K562 (cell line): Measurements from ENCODE around the gene TIMM8A. TPM values are rescaled to one million over a fixed set of nuclear protein-coding genes. Genes with fewer than 3 reads are reported as not detected.

Experiments
- CEBPB ChIP-seq: fragments of 450-650 bp; IDR thresholded peaks from 2 replicates; pipeline ENCODE4 v1.6.1; 2016; ENCODE audit warnings: missing genetic modification characterization, missing compliant biosample characterization
- LCOR ChIP-seq: sonication (generic); formaldehyde crosslinking; IDR thresholded peaks from 2 replicates; pipeline ENCODE4 v1.8.0; 2022; ENCODE audit warnings: mild to moderate bottlenecking, missing genetic modification reagents
- NR3C1 ChIP-seq: sonication (generic); formaldehyde crosslinking; IDR thresholded peaks from 2 replicates; pipeline ENCODE4 v1.8.1; 2022; ENCODE audit warnings: missing genetic modification reagents
- PKNOX1 ChIP-seq: fragments of 450-650 bp; IDR thresholded peaks from 2 replicates; pipeline ENCODE4 v1.6.1; 2016
- SIX5 ChIP-seq, 2 experiments: IDR thresholded peaks; 2 replicates each; pipeline ENCODE4 v1.6.1; 2011; ENCODE audit warnings: low read length in 2 of 2, borderline replicate concordance in 1 of 2, low read depth in 1 of 2, mild to moderate bottlenecking in 1 of 2, moderate library complexity in 1 of 2; ENCODE audit not compliant: insufficient read depth in 1 of 2
- ZNF239 ChIP-seq: fragments of 250-450 bp; sonication (Bioruptor Pico); IDR thresholded peaks from 2 replicates; pipeline ENCODE4 v1.4.0; 2020; ENCODE audit warnings: mild to moderate bottlenecking
- ZNF77 ChIP-seq: fragments of 250-450 bp; sonication (Bioruptor Pico); IDR thresholded peaks from 2 replicates; pipeline ENCODE4 v1.5.0; 2020
- polyA plus RNA-seq, 8 experiments: library from polyadenylated mRNA; depleted of rRNA in 4 of 8; stranded (reverse) in 5 of 8; unstranded in 3 of 8; fragments of >200 nt; fragmentation: Nextera tagmentation in 2 of 8; fragmentation: Illumina TruSeq in 1 of 8; extraction: Ambion mirVana in 2 of 8; extraction: Trizol in 1 of 8; gene quantifications; 2 replicates each; pipeline versions ENCODE4 v1.2.1 to v1.2.3, GENCODE V29; 2011 to 2014; ENCODE audit warnings: inconsistent platforms in 1 of 8, missing spikeins in 1 of 8
- total RNA-seq, 7 experiments: library from RNA; depleted of rRNA in 6 of 7; stranded (reverse); fragments of >200 nt in 6 of 7; fragmentation: Illumina TruSeq in 2 of 7; extraction: Trizol in 2 of 7; gene quantifications; 2 replicates each; pipeline versions ENCODE4 v1.2.1 to v1.2.3, GENCODE V29; 2011 to 2021; ENCODE audit warnings: low replicate concordance in 1 of 7
- TF ChIP-seq, protein P1 (sequence below): sonication (generic); formaldehyde crosslinking; IDR thresholded peaks from 2 replicates; pipeline ENCODE4 v1.9.0; 2022; ENCODE audit warnings: mild to moderate bottlenecking, missing genetic modification reagents
- TF ChIP-seq, protein P2 (sequence below), 2 experiments: fragments of 450-650 bp in 1 of 2; IDR thresholded peaks; 2 replicates each; pipeline ENCODE4 v1.6.1; 2011 to 2017; ENCODE audit warnings: low read depth in 2 of 2, antibody characterized with exemption in 1 of 2, borderline replicate concordance in 1 of 2, low read length in 1 of 2, mild to moderate bottlenecking in 1 of 2, mixed read lengths in 1 of 2; ENCODE audit not compliant: control insufficient read depth in 1 of 2
- TF ChIP-seq, protein P3 (sequence below): IDR thresholded peaks from 2 replicates; pipeline ENCODE4 v1.6.1; 2016; ENCODE audit warnings: missing genetic modification characterization, missing compliant biosample characterization
- TF ChIP-seq, protein P4 (sequence below): fragments of 450-650 bp; formaldehyde crosslinking; IDR thresholded peaks from 2 replicates; pipeline ENCODE4 v1.4.0; 2020; ENCODE audit warnings: mild to moderate bottlenecking, mixed read lengths
- TF ChIP-seq, protein P5 (sequence below): fragments of 250-450 bp; sonication (Bioruptor Pico); IDR thresholded peaks from 2 replicates; pipeline ENCODE4 v1.4.0; 2020; ENCODE audit warnings: mild to moderate bottlenecking, moderate library complexity, borderline replicate concordance

The TIMM8A gene
- total and polyA plus RNA-seq, 9 of the 15 experiments (the other 6 are each of a cell fraction or from before 2014, with no cell fraction given) = 10.9 to 132 (median 41.1) TPM

- no peak for TF ChIP-seq NR3C1 (CRISPR knock-in tag)
- TF ChIP-seq ZNF77 (CRISPR knock-in tag) = no peak
- no peak for TF ChIP-seq CEBPB
- TF ChIP-seq, protein P1, sequence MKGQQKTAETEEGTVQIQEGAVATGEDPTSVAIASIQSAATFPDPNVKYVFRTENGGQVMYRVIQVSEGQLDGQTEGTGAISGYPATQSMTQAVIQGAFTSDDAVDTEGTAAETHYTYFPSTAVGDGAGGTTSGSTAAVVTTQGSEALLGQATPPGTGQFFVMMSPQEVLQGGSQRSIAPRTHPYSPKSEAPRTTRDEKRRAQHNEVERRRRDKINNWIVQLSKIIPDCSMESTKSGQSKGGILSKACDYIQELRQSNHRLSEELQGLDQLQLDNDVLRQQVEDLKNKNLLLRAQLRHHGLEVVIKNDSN (CRISPR knock-in tag) = peak; percentile 89
- TF ChIP-seq, protein P2, sequence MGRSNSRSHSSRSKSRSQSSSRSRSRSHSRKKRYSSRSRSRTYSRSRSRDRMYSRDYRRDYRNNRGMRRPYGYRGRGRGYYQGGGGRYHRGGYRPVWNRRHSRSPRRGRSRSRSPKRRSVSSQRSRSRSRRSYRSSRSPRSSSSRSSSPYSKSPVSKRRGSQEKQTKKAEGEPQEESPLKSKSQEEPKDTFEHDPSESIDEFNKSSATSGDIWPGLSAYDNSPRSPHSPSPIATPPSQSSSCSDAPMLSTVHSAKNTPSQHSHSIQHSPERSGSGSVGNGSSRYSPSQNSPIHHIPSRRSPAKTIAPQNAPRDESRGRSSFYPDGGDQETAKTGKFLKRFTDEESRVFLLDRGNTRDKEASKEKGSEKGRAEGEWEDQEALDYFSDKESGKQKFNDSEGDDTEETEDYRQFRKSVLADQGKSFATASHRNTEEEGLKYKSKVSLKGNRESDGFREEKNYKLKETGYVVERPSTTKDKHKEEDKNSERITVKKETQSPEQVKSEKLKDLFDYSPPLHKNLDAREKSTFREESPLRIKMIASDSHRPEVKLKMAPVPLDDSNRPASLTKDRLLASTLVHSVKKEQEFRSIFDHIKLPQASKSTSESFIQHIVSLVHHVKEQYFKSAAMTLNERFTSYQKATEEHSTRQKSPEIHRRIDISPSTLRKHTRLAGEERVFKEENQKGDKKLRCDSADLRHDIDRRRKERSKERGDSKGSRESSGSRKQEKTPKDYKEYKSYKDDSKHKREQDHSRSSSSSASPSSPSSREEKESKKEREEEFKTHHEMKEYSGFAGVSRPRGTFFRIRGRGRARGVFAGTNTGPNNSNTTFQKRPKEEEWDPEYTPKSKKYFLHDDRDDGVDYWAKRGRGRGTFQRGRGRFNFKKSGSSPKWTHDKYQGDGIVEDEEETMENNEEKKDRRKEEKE (IDR thresholded peaks at IDR 0.05; ENCODE audit: borderline replicate concordance in 1 of 2, control insufficient read depth in 1 of 2, low read depth in 2 of 2, low read length in 1 of 2) = no peak
- no peak for TF ChIP-seq PKNOX1
- TF ChIP-seq, protein P3, sequence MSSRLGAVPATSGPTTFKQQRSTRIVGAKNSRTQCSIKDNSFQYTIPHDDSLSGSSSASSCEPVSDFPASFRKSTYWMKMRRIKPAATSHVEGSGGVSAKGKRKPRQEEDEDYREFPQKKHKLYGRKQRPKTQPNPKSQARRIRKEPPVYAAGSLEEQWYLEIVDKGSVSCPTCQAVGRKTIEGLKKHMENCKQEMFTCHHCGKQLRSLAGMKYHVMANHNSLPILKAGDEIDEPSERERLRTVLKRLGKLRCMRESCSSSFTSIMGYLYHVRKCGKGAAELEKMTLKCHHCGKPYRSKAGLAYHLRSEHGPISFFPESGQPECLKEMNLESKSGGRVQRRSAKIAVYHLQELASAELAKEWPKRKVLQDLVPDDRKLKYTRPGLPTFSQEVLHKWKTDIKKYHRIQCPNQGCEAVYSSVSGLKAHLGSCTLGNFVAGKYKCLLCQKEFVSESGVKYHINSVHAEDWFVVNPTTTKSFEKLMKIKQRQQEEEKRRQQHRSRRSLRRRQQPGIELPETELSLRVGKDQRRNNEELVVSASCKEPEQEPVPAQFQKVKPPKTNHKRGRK (tag) = no peak
- TF ChIP-seq, protein P4, sequence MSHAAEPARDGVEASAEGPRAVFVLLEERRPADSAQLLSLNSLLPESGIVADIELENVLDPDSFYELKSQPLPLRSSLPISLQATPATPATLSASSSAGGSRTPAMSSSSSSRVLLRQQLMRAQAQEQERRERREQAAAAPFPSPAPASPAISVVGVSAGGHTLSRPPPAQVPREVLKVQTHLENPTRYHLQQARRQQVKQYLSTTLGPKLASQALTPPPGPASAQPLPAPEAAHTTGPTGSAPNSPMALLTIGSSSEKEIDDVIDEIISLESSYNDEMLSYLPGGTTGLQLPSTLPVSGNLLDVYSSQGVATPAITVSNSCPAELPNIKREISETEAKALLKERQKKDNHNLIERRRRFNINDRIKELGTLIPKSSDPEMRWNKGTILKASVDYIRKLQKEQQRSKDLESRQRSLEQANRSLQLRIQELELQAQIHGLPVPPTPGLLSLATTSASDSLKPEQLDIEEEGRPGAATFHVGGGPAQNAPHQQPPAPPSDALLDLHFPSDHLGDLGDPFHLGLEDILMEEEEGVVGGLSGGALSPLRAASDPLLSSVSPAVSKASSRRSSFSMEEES (CRISPR knock-in tag) = peak; percentile 97
- TF ChIP-seq, protein P5, sequence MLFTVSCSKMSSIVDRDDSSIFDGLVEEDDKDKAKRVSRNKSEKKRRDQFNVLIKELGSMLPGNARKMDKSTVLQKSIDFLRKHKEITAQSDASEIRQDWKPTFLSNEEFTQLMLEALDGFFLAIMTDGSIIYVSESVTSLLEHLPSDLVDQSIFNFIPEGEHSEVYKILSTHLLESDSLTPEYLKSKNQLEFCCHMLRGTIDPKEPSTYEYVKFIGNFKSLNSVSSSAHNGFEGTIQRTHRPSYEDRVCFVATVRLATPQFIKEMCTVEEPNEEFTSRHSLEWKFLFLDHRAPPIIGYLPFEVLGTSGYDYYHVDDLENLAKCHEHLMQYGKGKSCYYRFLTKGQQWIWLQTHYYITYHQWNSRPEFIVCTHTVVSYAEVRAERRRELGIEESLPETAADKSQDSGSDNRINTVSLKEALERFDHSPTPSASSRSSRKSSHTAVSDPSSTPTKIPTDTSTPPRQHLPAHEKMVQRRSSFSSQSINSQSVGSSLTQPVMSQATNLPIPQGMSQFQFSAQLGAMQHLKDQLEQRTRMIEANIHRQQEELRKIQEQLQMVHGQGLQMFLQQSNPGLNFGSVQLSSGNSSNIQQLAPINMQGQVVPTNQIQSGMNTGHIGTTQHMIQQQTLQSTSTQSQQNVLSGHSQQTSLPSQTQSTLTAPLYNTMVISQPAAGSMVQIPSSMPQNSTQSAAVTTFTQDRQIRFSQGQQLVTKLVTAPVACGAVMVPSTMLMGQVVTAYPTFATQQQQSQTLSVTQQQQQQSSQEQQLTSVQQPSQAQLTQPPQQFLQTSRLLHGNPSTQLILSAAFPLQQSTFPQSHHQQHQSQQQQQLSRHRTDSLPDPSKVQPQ = no peak
- no peak for TF ChIP-seq SIX5 (IDR thresholded peaks at IDR 0.05; ENCODE audit: borderline replicate concordance in 1 of 2, insufficient read depth in 1 of 2, low read depth in 1 of 2, low read length in 2 of 2)
- peak; percentile 78 for TF ChIP-seq LCOR (CRISPR knock-in tag)
- TF ChIP-seq ZNF239 = no peak
Measured at GRCh38 chrX:101348452-101349192, at the start of gene TIMM8A (continued).
